Hematopoietic multipotent progenitor cell treated with erythropoietin and hydrocortisone succinate and interleukin-3 and kit ligand, for 6 days (in vitro differentiated cells): ENCODE results near the gene GFI1.

ENCODE experiments used
- DNase-seq: peaks from one replicate; pipeline ENCODE4 v3.0.0-alpha.2; 2015

Gene GFI1

GRCh38 chr1:92487078-92487605 is 417 bp upstream of the GFI1 start:
- no peak for DNase-seq

GRCh38 chr1:92485381-92486250 is 1.1 kb downstream of the GFI1 start:
- peak; percentile 73 for DNase-seq

- peak; percentile 48 for DNase-seq
These were observed 2.0 kb downstream of the GFI1 start for GRCh38 chr1:92484472-92485380.

GRCh38 chr1:92483610-92484471 is 2.9 kb downstream of the GFI1 start:
- peak; percentile 64 for DNase-seq

GRCh38 chr1:92482665-92483609 is 3.8 kb downstream of the GFI1 start:
- DNase-seq: no peak

- no peak for DNase-seq
These were observed 4.6 kb downstream of the GFI1 start for GRCh38 chr1:92481971-92482664.

- no peak for DNase-seq
These were observed 5.2 kb downstream of the GFI1 start for GRCh38 chr1:92481599-92481925.

- no peak for DNase-seq
These were observed 5.7 kb downstream of the GFI1 start for GRCh38 chr1:92480813-92481598.

GRCh38 chr1:92480200-92480812 is 6.4 kb downstream of the GFI1 start:
- DNase-seq: no peak

GRCh38 chr1:92479587-92479986 is 7.1 kb downstream of the GFI1 start:
- DNase-seq: no peak

GRCh38 chr1:92478393-92478792 is 8.3 kb downstream of the GFI1 start:
- no peak for DNase-seq

- DNase-seq: peak; percentile 28
These were observed 10.6 kb downstream of the GFI1 start for GRCh38 chr1:92476071-92476631.

- no peak for DNase-seq
These were observed 11.7 kb downstream of the GFI1 start for GRCh38 chr1:92475029-92475428.

- no peak for DNase-seq
These were observed 12.8 kb downstream of the GFI1 start for GRCh38 chr1:92473781-92474495.

GRCh38 chr1:92470216-92470615 is 16.5 kb downstream of the GFI1 start:
- DNase-seq: no peak

- peak; percentile 32 for DNase-seq
These were observed 19.9 kb downstream of the GFI1 start for GRCh38 chr1:92466683-92467352.

GRCh38 chr1:92465256-92465647 is 21.5 kb downstream of the GFI1 start:
- no peak for DNase-seq
